K562 (cell line): ENCODE results near the gene ADIPOR1. TPM values are rescaled to one million over a fixed set of nuclear protein-coding genes. Genes with fewer than 3 reads are reported as not detected.

Experiments
- ADNP ChIP-seq: fragments of 200-800 bp; sonication (Bioruptor generic); IDR thresholded peaks from 2 replicates; pipeline ENCODE4 v1.6.1; 2016; ENCODE audit warnings: missing genetic modification characterization, missing compliant biosample characterization
- BCOR ChIP-seq: fragments of 450-650 bp; IDR thresholded peaks from 2 replicates; pipeline ENCODE4 v1.6.1; 2016
- CXXC5 ChIP-seq: fragments of 250-450 bp; sonication (Bioruptor Pico); IDR thresholded peaks from 2 replicates; pipeline ENCODE4 v1.8.0; 2022; ENCODE audit warnings: inconsistent platforms, mild to moderate bottlenecking, moderate library complexity
- ERF ChIP-seq: fragments of 450-650 bp; formaldehyde crosslinking; IDR thresholded peaks from 2 replicates; pipeline ENCODE4 v1.4.0; 2020; ENCODE audit warnings: mild to moderate bottlenecking, mixed read lengths
- FOXM1 ChIP-seq, 2 experiments: fragments of 450-650 bp in 1 of 2; sonication (generic) in 1 of 2; formaldehyde crosslinking in 1 of 2; IDR thresholded peaks; 2 replicates each; pipeline versions ENCODE4 v1.6.1 to v1.9.0; 2017 to 2022; ENCODE audit warnings: low read depth in 2 of 2, mild to moderate bottlenecking in 2 of 2, missing genetic modification reagents in 1 of 2, moderate library complexity in 1 of 2
- L3MBTL2 ChIP-seq: fragments of 450-650 bp; IDR thresholded peaks from 2 replicates; pipeline ENCODE4 v1.6.1; 2016; ENCODE audit warnings: mild to moderate bottlenecking, moderate library complexity
- LARP7 ChIP-seq: fragments of 450-650 bp; IDR thresholded peaks from 2 replicates; pipeline ENCODE4 v1.6.1; 2016
- MAX ChIP-seq: sonication (generic); formaldehyde crosslinking; IDR thresholded peaks from 2 replicates; pipeline ENCODE4 v1.9.0; 2022; ENCODE audit warnings: mild to moderate bottlenecking, missing genetic modification reagents
- MEIS2 ChIP-seq: fragments of 450-650 bp; IDR thresholded peaks from 2 replicates; pipeline ENCODE4 v1.6.1; 2014; ENCODE audit warnings: mild to moderate bottlenecking; ENCODE audit not compliant: partially characterized antibody
- MTA1 ChIP-seq: fragments of 450-650 bp; IDR thresholded peaks from 2 replicates; pipeline ENCODE4 v1.6.1; 2017; ENCODE audit warnings: borderline replicate concordance
- NBN ChIP-seq: fragments of 450-650 bp; IDR thresholded peaks from 2 replicates; pipeline ENCODE4 v1.6.1; 2016; ENCODE audit warnings: low read depth, mild to moderate bottlenecking
- RB1 ChIP-seq: fragments of 450-650 bp; IDR thresholded peaks from 2 replicates; pipeline ENCODE4 v1.6.1; 2017; ENCODE audit warnings: low read depth, mild to moderate bottlenecking
- SIRT6 ChIP-seq: IDR thresholded peaks from one replicate; pipeline ENCODE4 v1.6.1; 2012; ENCODE audit warnings: low read depth, mild to moderate bottlenecking, control low read depth, inconsistent platforms, low read length, moderate library complexity
- THAP7 ChIP-seq: fragments of 250-450 bp; sonication (Bioruptor Pico); IDR thresholded peaks from 2 replicates; pipeline ENCODE4 v1.5.0; 2021
- ZBTB8A ChIP-seq: fragments of 450-650 bp; IDR thresholded peaks from 2 replicates; pipeline ENCODE4 v1.6.1; 2018; ENCODE audit warnings: mild to moderate bottlenecking, moderate library complexity; ENCODE audit not compliant: partially characterized antibody
- ZNF121 ChIP-seq: sonication (generic); formaldehyde crosslinking; conservative IDR thresholded peaks from 2 replicates; pipeline ENCODE4 v1.8.0; 2022; ENCODE audit warnings: missing genetic modification reagents
- ZNF175 ChIP-seq: fragments of 200-800 bp; sonication (Bioruptor generic); IDR thresholded peaks from 2 replicates; pipeline ENCODE4 v1.6.1; 2016; ENCODE audit warnings: low read depth, mild to moderate bottlenecking, missing genetic modification characterization, missing compliant biosample characterization
- ZNF347 ChIP-seq: fragments of 450-650 bp; formaldehyde crosslinking; IDR thresholded peaks from 2 replicates; pipeline ENCODE4 v1.4.0; 2020; ENCODE audit warnings: low read depth, mild to moderate bottlenecking, moderate library complexity
- polyA plus RNA-seq, 8 experiments: library from polyadenylated mRNA; depleted of rRNA in 4 of 8; stranded (reverse) in 5 of 8; unstranded in 3 of 8; fragments of >200 nt; fragmentation: Nextera tagmentation in 2 of 8; fragmentation: Illumina TruSeq in 1 of 8; extraction: Ambion mirVana in 2 of 8; extraction: Trizol in 1 of 8; gene quantifications; 2 replicates each; pipeline versions ENCODE4 v1.2.1 to v1.2.3, GENCODE V29; 2011 to 2014; ENCODE audit warnings: inconsistent platforms in 1 of 8, missing spikeins in 1 of 8
- total RNA-seq, 7 experiments: library from RNA; depleted of rRNA in 6 of 7; stranded (reverse); fragments of >200 nt in 6 of 7; fragmentation: Illumina TruSeq in 2 of 7; extraction: Trizol in 2 of 7; gene quantifications; 2 replicates each; pipeline versions ENCODE4 v1.2.1 to v1.2.3, GENCODE V29; 2011 to 2021; ENCODE audit warnings: low replicate concordance in 1 of 7
- TF ChIP-seq, protein P1 (sequence below): sonication (generic); formaldehyde crosslinking; IDR thresholded peaks from 2 replicates; pipeline ENCODE4 v1.4.0; 2020; ENCODE audit warnings: mild to moderate bottlenecking, missing genetic modification reagents
- TF ChIP-seq, protein P2 (sequence below), 3 experiments: fragments of 200-800 bp in 1 of 3; fragments of 250-450 bp in 1 of 3; fragments of 450-650 bp in 1 of 3; sonication (Bioruptor Pico) in 1 of 3; sonication (Bioruptor generic) in 1 of 3; formaldehyde crosslinking in 1 of 3; IDR thresholded peaks; 2 replicates each; pipeline versions ENCODE4 v1.6.1 to v1.8.0; 2016 to 2022; ENCODE audit warnings: mild to moderate bottlenecking in 2 of 3, missing genetic modification characterization in 2 of 3, missing compliant biosample characterization in 1 of 3, moderate library complexity in 1 of 3

The ADIPOR1 gene
- total and polyA plus RNA-seq, 9 of the 15 experiments (the other 6 are each of a cell fraction or from before 2014, with no cell fraction given) = 29.0 to 217 (median 100) TPM

GRCh38 chr1:203006948-203007871, 49.1 kb upstream of the ADIPOR1 start, which contains the start of gene TMEM183A (continued):
- peak; percentile 88 for TF ChIP-seq MAX (CRISPR knock-in tag)
- TF ChIP-seq MEIS2 = no peak
- TF ChIP-seq ZNF175 = peak; percentile 77
- peak; percentile 99 for TF ChIP-seq MTA1
- 0 out of 2 replicates have a peak, but pooled peaks have one; percentile 1 for TF ChIP-seq ZNF121
- no peak for TF ChIP-seq LARP7
- peak; percentile 85; the same call in 1 of the 2 replicates for TF ChIP-seq NBN
- 0 out of 2 replicates have a peak, but pooled peaks have one; percentile 19 for TF ChIP-seq FOXM1 (IDR thresholded peaks at IDR 0.05; ENCODE audit: low read depth)
- peak; percentile 97; the same call in 1 of the 2 replicates for TF ChIP-seq FOXM1 (CRISPR knock-in tag; IDR thresholded peaks at IDR 0.05; ENCODE audit: low read depth)
- peak; percentile 84 for TF ChIP-seq L3MBTL2
- TF ChIP-seq, protein P1, sequence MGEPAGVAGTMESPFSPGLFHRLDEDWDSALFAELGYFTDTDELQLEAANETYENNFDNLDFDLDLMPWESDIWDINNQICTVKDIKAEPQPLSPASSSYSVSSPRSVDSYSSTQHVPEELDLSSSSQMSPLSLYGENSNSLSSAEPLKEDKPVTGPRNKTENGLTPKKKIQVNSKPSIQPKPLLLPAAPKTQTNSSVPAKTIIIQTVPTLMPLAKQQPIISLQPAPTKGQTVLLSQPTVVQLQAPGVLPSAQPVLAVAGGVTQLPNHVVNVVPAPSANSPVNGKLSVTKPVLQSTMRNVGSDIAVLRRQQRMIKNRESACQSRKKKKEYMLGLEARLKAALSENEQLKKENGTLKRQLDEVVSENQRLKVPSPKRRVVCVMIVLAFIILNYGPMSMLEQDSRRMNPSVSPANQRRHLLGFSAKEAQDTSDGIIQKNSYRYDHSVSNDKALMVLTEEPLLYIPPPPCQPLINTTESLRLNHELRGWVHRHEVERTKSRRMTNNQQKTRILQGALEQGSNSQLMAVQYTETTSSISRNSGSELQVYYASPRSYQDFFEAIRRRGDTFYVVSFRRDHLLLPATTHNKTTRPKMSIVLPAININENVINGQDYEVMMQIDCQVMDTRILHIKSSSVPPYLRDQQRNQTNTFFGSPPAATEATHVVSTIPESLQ (CRISPR knock-in tag) = peak; percentile 92
- peak; percentile 63; the same call in 1 of the 2 replicates for TF ChIP-seq ADNP
- 0 out of 2 replicates have a peak, but pooled peaks have one; percentile 62 for TF ChIP-seq ERF (CRISPR knock-in tag)
- no peak for TF ChIP-seq SIRT6
- TF ChIP-seq, protein P2, sequence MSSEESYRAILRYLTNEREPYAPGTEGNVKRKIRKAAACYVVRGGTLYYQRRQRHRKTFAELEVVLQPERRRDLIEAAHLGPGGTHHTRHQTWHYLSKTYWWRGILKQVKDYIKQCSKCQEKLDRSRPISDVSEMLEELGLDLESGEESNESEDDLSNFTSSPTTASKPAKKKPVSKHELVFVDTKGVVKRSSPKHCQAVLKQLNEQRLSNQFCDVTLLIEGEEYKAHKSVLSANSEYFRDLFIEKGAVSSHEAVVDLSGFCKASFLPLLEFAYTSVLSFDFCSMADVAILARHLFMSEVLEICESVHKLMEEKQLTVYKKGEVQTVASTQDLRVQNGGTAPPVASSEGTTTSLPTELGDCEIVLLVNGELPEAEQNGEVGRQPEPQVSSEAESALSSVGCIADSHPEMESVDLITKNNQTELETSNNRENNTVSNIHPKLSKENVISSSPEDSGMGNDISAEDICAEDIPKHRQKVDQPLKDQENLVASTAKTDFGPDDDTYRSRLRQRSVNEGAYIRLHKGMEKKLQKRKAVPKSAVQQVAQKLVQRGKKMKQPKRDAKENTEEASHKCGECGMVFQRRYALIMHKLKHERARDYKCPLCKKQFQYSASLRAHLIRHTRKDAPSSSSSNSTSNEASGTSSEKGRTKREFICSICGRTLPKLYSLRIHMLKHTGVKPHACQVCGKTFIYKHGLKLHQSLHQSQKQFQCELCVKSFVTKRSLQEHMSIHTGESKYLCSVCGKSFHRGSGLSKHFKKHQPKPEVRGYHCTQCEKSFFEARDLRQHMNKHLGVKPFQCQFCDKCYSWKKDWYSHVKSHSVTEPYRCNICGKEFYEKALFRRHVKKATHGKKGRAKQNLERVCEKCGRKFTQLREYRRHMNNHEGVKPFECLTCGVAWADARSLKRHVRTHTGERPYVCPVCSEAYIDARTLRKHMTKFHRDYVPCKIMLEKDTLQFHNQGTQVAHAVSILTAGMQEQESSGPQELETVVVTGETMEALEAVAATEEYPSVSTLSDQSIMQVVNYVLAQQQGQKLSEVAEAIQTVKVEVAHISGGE (CRISPR knock-in tag; IDR thresholded peaks at IDR 0.05) = peak in 1 of 3 experiments; percentile 66; a peak in 2 of 6 replicates
- 0 out of 2 replicates have a peak, but pooled peaks have one; percentile 7 for TF ChIP-seq BCOR
- TF ChIP-seq ZNF347 (CRISPR knock-in tag) = no peak
- TF ChIP-seq THAP7 (CRISPR knock-in tag) = no peak
- TF ChIP-seq RB1 = peak; percentile 60; the same call in 1 of the 2 replicates
- no peak for TF ChIP-seq ZBTB8A
- peak; percentile 72 for TF ChIP-seq CXXC5
